ENCODE results near the gene PLEKHG2. TPM values are rescaled to one million over a fixed set of nuclear protein-coding genes. Genes with fewer than 3 reads are reported as not detected.

PLEKHG2 gene
- total RNA-seq, 1 experiment from 2014 or later, result 29.0 TPM

GRCh38 chr19:39379865-39380396 is 32.5 kb upstream of the PLEKHG2 start:
- Histone ChIP-seq H3K4me1 (ENCODE audit: control insufficient read depth in 1 of 2, insufficient read depth in 2 of 2, low read length in 2 of 2) (no peaks in the 10 kb centered on the region), H3K9ac (ENCODE audit: low read length) (no peak overlapping the region), H3K9me3 (ENCODE audit: control insufficient read depth in 1 of 2, insufficient read depth in 1 of 2, low read depth in 1 of 2, low read length in 2 of 2) (no peaks in the 10 kb centered on the region), H3K36me3 (ENCODE audit: control insufficient read depth in 1 of 2, insufficient read depth in 2 of 2, low read length in 2 of 2) (peaks cover 51 to 64% of the 10 kb centered on the region in 2 experiments; a peak in 3 of 4 replicates), H2AFZ (ENCODE audit: low read depth, low read length, poor library complexity, severe bottlenecking) (no peak overlapping the region), H3K27me3 (ENCODE audit: insufficient read depth, low read length) (no peaks in the 10 kb centered on the region), H3K27ac (ENCODE audit: low read depth, low read length) (no peak overlapping the region), H3K4me2 (ENCODE audit: low read length) (no peak overlapping the region), H4K20me1 (ENCODE audit: insufficient read depth) (no peaks in the 10 kb centered on the region), H3K9me2 (ENCODE audit: insufficient read depth) (no peaks in the 10 kb centered on the region), H3K4me3 (replicated peaks in 1 of 2; ENCODE audit: low read depth in 1 of 2, low read length in 2 of 2) (no peak overlapping the region), H3K79me2 (ENCODE audit: insufficient read depth, low read length) (no peaks in the 10 kb centered on the region)
- ATAC-seq, result no peak
- intact Hi-C loops (cut with micrococcal nuclease), result no loop called here
- BruUV-seq (replicated peaks), result no TSS peak
- CTCF ChIA-PET, result no interaction called here
- no peak for DNase-seq (ENCODE audit: low read depth, low spot score)
- RAD21 ChIA-PET (ENCODE audit: low non-redundant PET in 1 of 2, low total read pairs in 2 of 2, uncharacterized antibody in 2 of 2, unreplicated experiment in 2 of 2), result no interaction called here
- POLR2A ChIA-PET, result interaction anchor here (0.6 kb wide), 1 partner anchor 13 kb away, joined by 3 read pairs; no protein-coding TSS in a partner anchor
- no peak for TF ChIP-seq SRF (IDR thresholded peaks at IDR 0.05; ENCODE audit: low read depth)
- TF ChIP-seq, protein P1, sequence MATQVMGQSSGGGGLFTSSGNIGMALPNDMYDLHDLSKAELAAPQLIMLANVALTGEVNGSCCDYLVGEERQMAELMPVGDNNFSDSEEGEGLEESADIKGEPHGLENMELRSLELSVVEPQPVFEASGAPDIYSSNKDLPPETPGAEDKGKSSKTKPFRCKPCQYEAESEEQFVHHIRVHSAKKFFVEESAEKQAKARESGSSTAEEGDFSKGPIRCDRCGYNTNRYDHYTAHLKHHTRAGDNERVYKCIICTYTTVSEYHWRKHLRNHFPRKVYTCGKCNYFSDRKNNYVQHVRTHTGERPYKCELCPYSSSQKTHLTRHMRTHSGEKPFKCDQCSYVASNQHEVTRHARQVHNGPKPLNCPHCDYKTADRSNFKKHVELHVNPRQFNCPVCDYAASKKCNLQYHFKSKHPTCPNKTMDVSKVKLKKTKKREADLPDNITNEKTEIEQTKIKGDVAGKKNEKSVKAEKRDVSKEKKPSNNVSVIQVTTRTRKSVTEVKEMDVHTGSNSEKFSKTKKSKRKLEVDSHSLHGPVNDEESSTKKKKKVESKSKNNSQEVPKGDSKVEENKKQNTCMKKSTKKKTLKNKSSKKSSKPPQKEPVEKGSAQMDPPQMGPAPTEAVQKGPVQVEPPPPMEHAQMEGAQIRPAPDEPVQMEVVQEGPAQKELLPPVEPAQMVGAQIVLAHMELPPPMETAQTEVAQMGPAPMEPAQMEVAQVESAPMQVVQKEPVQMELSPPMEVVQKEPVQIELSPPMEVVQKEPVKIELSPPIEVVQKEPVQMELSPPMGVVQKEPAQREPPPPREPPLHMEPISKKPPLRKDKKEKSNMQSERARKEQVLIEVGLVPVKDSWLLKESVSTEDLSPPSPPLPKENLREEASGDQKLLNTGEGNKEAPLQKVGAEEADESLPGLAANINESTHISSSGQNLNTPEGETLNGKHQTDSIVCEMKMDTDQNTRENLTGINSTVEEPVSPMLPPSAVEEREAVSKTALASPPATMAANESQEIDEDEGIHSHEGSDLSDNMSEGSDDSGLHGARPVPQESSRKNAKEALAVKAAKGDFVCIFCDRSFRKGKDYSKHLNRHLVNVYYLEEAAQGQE (IDR thresholded peaks at IDR 0.05; ENCODE audit: low read depth), result no peak
- no peak for TF ChIP-seq POLR2AphosphoS5 (IDR thresholded peaks at IDR 0.05; ENCODE audit: low read depth, low read length)
- no peak for TF ChIP-seq CBX3 (IDR thresholded peaks at IDR 0.05; ENCODE audit: low read depth)
- no peak for TF ChIP-seq ELF1 (IDR thresholded peaks at IDR 0.05; ENCODE audit: borderline replicate concordance, low read depth)
- no peak for TF ChIP-seq EGR1 (IDR thresholded peaks at IDR 0.05; ENCODE audit: low read depth)
- no peak for TF ChIP-seq JUND (IDR thresholded peaks at IDR 0.05)
